ENCODE results near the gene SYT2. TPM values are rescaled to one million over a fixed set of nuclear protein-coding genes. Genes with fewer than 3 reads are reported as not detected.

The SYT2 gene
- total and polyA plus RNA-seq, 9 of the 15 experiments (the other 6 are each of a cell fraction or from before 2014, with no cell fraction given), result not detected

- intact Hi-C loops (cut with micrococcal nuclease), result no loop called here
- no peak for TF ChIP-seq ZFP1 (CRISPR knock-in tag; IDR thresholded peaks at IDR 0.05)
- TF ChIP-seq, protein P1, sequence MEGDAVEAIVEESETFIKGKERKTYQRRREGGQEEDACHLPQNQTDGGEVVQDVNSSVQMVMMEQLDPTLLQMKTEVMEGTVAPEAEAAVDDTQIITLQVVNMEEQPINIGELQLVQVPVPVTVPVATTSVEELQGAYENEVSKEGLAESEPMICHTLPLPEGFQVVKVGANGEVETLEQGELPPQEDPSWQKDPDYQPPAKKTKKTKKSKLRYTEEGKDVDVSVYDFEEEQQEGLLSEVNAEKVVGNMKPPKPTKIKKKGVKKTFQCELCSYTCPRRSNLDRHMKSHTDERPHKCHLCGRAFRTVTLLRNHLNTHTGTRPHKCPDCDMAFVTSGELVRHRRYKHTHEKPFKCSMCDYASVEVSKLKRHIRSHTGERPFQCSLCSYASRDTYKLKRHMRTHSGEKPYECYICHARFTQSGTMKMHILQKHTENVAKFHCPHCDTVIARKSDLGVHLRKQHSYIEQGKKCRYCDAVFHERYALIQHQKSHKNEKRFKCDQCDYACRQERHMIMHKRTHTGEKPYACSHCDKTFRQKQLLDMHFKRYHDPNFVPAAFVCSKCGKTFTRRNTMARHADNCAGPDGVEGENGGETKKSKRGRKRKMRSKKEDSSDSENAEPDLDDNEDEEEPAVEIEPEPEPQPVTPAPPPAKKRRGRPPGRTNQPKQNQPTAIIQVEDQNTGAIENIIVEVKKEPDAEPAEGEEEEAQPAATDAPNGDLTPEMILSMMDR (IDR thresholded peaks at IDR 0.05 in 2 of 3, conservative IDR thresholded peaks at IDR 0.05 in 1 of 3; ENCODE audit: insufficient read depth in 2 of 3, low read depth in 1 of 3, low read length in 3 of 3), result 0 out of 6 replicates have a peak, but pooled peaks of 1 of the 3 experiments have one; percentile 10
- TF ChIP-seq CHD2 (IDR thresholded peaks at IDR 0.05; ENCODE audit: low read depth, low read length), result no peak
- TF ChIP-seq MAZ (CRISPR knock-in tag; conservative IDR thresholded peaks at IDR 0.05 in 1 of 2, IDR thresholded peaks at IDR 0.05 in 1 of 2), result no peak
- H3K36me3 ChIP-seq (ENCODE audit: control insufficient read depth, insufficient read depth, low read length), result no peaks in the 10 kb centered on the region
- H3K9me1 ChIP-seq (ENCODE audit: control insufficient read depth, insufficient read depth, low read length), result no peaks in the 10 kb centered on the region
- no peak for DNase-seq (ENCODE audit: extremely low read depth in 1 of 4, low spot score in 3 of 4)
- H3K4me3 ChIP-seq, result no peak overlapping the region
- WGBS (ENCODE audit: insufficient coverage, low coverage, missing lambda C conversion rate), result under 1% methylated on average over 13 of the region's 13 CpGs
- H3K27me3 ChIP-seq (ENCODE audit: control insufficient read depth in 2 of 2, insufficient read depth in 2 of 2, low read length in 2 of 2), result peaks cover 41 to 81% of the 10 kb centered on the region in 2 experiments
- ChIA-PET POLR2A (no interaction called here), CTCF (ENCODE audit: low intra/inter-chr PET ratio) (no interaction called here)
- H3K9me3 ChIP-seq (replicated peaks; ENCODE audit: control insufficient read depth, insufficient read depth, low read depth, low read length), result no peaks in the 10 kb centered on the region
- H2AFZ ChIP-seq (ENCODE audit: low read depth, low read length), result no peak overlapping the region
- peaks cover 18% of the 10 kb centered on the region for H4K20me1 ChIP-seq (replicated peaks; ENCODE audit: control insufficient read depth, insufficient read depth, low read length)
- H3K4me1 ChIP-seq (replicated peaks in 1 of 2; ENCODE audit: control insufficient read depth in 2 of 2, insufficient read depth in 2 of 2, low read length in 2 of 2), result no peaks in the 10 kb centered on the region
- in situ Hi-C loops (cut with MboI), result no loop called here
- no peak for ATAC-seq
- no peak overlapping the region for H3K4me2 ChIP-seq (ENCODE audit: insufficient read depth, low read length)
- H3K79me2 ChIP-seq (ENCODE audit: control insufficient read depth, insufficient read depth, low read length), result no peaks in the 10 kb centered on the region
- FAIRE-seq, result no peak
- H3K27ac ChIP-seq (ENCODE audit: extremely low read depth, low read depth, low read length), result no peak overlapping the region
- no TSS peak for BruUV-seq (replicated peaks)
- H3K9ac ChIP-seq (ENCODE audit: insufficient read depth in 1 of 2, low read depth in 2 of 2, low read length in 2 of 2), result no peak overlapping the region
Measured at GRCh38 chr1:202661136-202661845, 49.0 kb downstream of the SYT2 start.
